Astrocyte of the spinal cord (primary cell): ENCODE results near the gene PODN.

Experiments
- DNase-seq: peaks from one replicate; pipeline ENCODE4 v3.0.0; 2011; ENCODE audit warnings: low read depth, low spot score
- H3K4me3 ChIP-seq: 2 replicates; pipeline ENCODE4 v1.5.1; 2011; ENCODE audit warnings: low read depth, mild to moderate bottlenecking, low read length, moderate library complexity
- in situ Hi-C: cut with HindIII; loops from 2 replicates; pipeline ENCODE4 v1.10.0; 2017; ENCODE audit warnings: low sequenced_read_pairs
- TF ChIP-seq, protein P1 (sequence below): IDR thresholded peaks from 2 replicates; pipeline ENCODE4 v1.5.1; 2012; ENCODE audit warnings: low read depth, mild to moderate bottlenecking, low read length, inconsistent platforms

Gene PODN

DNA sequence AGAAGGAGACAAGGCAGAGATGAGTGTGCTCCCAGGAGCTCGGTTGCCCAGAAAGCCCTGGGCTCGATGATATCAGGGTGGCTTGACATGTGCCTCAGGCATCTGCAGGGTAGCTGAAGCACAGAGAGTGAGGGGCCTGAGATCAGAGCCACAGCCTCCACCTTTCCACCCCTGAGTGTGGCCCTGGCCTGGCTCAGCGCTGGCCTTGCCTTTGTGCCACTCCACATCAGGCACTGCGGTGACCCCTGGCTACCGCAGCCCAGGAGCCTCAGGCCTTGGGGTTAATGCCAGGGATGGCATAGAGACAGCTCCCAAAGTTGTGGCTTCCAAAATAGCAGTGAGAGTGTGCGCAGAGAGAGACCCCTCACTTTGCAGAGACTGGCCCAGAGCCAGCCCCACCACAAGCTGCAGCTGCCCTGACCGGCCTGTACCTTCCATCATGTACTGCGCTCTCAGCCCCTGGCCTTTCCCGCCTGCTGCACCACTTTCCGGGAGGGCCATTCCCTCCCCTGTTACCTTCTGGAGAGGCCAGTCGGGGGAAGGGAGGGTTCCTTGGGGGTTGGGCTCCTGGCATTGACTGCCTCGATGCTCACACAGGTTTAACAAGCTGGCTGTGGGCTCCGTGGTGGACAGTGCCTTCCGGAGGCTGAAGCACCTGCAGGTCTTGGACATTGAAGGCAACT, 19.5 kb downstream of the PODN start:
- TF ChIP-seq, protein P1, sequence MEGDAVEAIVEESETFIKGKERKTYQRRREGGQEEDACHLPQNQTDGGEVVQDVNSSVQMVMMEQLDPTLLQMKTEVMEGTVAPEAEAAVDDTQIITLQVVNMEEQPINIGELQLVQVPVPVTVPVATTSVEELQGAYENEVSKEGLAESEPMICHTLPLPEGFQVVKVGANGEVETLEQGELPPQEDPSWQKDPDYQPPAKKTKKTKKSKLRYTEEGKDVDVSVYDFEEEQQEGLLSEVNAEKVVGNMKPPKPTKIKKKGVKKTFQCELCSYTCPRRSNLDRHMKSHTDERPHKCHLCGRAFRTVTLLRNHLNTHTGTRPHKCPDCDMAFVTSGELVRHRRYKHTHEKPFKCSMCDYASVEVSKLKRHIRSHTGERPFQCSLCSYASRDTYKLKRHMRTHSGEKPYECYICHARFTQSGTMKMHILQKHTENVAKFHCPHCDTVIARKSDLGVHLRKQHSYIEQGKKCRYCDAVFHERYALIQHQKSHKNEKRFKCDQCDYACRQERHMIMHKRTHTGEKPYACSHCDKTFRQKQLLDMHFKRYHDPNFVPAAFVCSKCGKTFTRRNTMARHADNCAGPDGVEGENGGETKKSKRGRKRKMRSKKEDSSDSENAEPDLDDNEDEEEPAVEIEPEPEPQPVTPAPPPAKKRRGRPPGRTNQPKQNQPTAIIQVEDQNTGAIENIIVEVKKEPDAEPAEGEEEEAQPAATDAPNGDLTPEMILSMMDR = no peak
- DNase-seq = no peak
- H3K4me3 ChIP-seq = no peak overlapping the region
- in situ Hi-C loops = no loop called here

DNA sequence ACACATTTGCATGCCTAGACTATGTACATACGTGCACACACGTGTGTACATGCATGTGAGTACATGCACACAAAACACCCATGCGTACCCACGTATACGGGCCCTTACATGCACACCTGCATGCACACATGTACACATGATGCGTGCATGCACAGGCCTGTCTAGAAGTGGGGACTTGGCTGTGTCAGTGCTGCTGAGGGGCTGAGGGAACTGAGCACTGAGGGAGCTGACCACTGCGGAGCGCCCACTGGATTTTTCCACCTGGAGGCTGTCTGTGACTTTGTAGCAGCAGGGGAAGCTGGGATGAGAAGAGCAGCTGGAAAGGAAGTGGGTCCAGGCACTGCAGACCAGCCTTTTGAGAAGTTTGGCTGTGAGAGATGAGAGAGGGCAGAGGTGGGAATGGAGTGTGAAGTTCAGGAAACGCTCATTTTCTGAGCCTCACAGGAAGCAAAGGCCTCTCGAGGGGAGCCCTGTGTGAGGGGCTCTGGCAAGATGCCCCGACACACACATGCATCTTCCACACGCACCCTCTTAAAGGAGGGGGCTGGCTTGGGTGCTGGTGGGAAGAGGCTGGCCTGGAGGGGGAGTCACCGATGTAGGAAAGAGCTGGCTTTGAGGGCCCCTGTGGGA, 20.9 kb downstream of the PODN start:
- no peak for DNase-seq
- H3K4me3 ChIP-seq = no peak overlapping the region
- in situ Hi-C loops = no loop called here
- TF ChIP-seq, protein P1 = no peak

DNA sequence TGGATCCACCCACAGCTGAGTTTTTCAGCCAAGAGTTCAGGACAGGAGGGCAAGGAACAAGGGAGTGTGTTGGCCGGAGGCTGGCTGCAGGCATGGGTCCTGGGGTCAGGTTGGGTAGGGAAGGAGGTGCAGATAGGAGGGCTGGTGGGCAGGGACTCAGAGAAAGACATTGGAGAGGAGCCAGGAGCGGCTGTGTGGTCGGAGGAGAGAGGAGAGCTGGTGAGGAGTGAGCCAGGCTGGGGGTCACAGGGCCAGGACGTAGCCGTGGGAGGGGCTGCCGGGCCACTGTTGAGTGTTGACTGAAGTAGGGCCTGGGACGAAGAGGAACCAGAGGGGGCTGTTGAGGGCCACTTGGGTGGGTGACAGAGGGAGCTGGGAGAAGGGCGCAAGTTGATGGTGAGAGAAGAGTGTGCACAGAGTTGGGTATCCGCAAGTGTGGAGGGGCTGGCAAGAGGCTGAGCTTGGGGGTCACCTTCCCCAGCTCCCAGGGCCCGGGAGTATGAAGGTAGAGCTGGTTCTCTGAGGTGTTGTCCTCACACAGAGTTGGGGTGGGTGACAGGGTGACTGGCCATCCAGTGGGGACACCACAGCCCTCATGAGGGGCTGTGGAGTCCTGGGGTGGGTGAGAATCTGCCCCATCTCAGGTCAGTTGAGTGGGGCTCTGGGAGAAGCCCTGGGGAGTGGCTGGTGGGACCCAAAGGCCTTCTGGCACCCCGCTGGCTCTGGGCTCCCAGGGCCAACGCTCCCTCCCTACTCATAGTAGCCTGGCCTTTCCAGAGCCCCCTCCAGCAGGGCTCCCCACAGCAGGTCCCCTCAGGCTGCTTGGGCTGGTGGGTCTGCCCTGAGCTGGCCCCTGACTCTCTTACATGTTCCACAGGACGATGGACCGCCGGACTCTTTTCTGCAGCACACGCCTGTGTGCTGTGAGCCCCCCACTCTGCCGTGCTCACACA, 21.9 kb downstream of the PODN start:
- in situ Hi-C loops = no loop called here
- DNase-seq = no peak
- H3K4me3 ChIP-seq = no peak overlapping the region
- TF ChIP-seq, protein P1 = no peak

DNA sequence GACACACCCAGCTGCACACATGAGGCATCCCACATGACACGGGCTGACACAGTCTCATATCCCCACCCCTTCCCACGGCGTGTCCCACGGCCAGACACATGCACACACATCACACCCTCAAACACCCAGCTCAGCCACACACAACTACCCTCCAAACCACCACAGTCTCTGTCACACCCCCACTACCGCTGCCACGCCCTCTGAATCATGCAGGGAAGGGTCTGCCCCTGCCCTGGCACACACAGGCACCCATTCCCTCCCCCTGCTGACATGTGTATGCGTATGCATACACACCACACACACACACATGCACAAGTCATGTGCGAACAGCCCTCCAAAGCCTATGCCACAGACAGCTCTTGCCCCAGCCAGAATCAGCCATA, 22.6 kb downstream of the PODN start:
- TF ChIP-seq, protein P1 = no peak
- DNase-seq = no peak
- in situ Hi-C loops = no loop called here
- H3K4me3 ChIP-seq = no peak overlapping the region

DNA sequence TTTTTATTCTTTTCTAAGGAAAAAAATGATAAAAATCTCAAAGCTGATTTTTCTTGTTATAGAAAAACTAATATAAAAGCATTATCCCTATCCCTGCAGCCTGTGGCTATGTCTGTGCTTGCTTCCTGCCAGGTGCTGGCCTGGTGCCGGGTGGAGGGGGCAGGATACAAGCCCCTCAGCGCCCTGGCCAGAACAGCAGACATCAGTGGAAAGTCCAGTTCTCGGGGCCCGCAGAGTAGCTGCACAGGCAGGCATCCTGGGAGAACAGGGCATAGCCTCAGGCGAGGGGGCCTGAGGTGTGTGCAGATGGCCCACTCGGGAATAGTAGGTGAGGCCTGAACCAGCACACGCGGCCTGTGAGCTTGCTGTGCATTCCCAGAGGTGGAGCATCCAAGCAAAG, 23.4 kb downstream of the PODN start:
- H3K4me3 ChIP-seq = no peak overlapping the region
- in situ Hi-C loops = no loop called here
- TF ChIP-seq, protein P1 = no peak
- DNase-seq = no peak

DNA sequence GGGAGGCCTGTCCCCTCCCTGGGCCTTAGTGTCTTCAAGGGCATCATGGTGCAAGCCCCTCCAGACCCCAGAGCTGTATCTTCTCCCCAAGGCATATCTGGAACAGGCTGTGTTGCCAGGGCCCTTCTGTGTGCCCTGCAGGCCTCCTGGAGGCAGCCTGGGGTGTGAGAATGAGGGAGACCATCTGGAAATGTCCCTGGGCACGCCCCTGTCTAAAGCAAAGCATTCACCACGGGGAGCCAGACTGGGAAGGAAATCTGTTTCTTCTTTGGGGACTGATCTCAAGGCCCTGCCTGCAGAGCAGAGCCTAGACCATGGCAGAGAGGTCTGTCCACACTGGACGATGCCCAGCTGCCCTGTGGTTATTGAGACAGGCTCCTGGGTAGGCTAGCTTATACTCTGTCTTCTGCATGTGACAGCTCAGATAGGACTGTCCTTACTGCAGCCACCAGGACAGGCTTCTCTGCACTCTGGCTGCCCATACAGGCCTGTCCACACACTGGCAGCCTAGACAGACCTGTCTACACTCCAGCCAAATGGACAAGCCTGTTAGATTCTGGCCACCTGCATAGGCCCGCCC, 24.6 kb downstream of the PODN start:
- no peak for DNase-seq
- TF ChIP-seq, protein P1 = no peak
- in situ Hi-C loops = no loop called here
- H3K4me3 ChIP-seq = no peak overlapping the region
